Ishikawa (cell line): ENCODE results near the gene KIRREL3.

Experiments used
- CEBPB ChIP-seq: IDR thresholded peaks from 2 replicates; pipeline ENCODE4 v1.6.1; 2012
- CREB1 ChIP-seq: IDR thresholded peaks from 2 replicates; pipeline ENCODE4 v1.6.1; 2012; ENCODE audit warnings: low read depth
- EGR1 ChIP-seq: IDR thresholded peaks from 2 replicates; pipeline ENCODE4 v1.6.1; 2012
- EP300 ChIP-seq: IDR thresholded peaks from 2 replicates; pipeline ENCODE4 v1.6.1; 2012; ENCODE audit warnings: borderline replicate concordance
- FOXM1 ChIP-seq: IDR thresholded peaks from 2 replicates; pipeline ENCODE4 v1.6.1; 2012; ENCODE audit warnings: low read depth, borderline replicate concordance
- NFIC ChIP-seq: IDR thresholded peaks from 2 replicates; pipeline ENCODE4 v1.6.1; 2012
- RAD21 ChIP-seq: IDR thresholded peaks from 2 replicates; pipeline ENCODE4 v1.6.1; 2012; ENCODE audit warnings: low read depth
- TAF1 ChIP-seq: IDR thresholded peaks from 2 replicates; pipeline ENCODE4 v1.6.1; 2012; ENCODE audit warnings: low read depth, mild to moderate bottlenecking
- TCF12 ChIP-seq: IDR thresholded peaks from 2 replicates; pipeline ENCODE4 v1.6.1; 2012; ENCODE audit warnings: low read depth
- TEAD4 ChIP-seq: IDR thresholded peaks from 2 replicates; pipeline ENCODE4 v1.6.1; 2012
- YY1 ChIP-seq: IDR thresholded peaks from 2 replicates; pipeline ENCODE4 v1.6.1; 2012; ENCODE audit warnings: low read depth
- ZBTB7A ChIP-seq: IDR thresholded peaks from 2 replicates; pipeline ENCODE4 v1.6.1; 2012; ENCODE audit warnings: low read depth
- TF ChIP-seq, protein P1 (sequence below): IDR thresholded peaks from 2 replicates; pipeline ENCODE4 v1.6.1; 2012; ENCODE audit warnings: low read depth, mild to moderate bottlenecking
- TF ChIP-seq, protein P2 (sequence below): IDR thresholded peaks from 2 replicates; pipeline ENCODE4 v1.6.1; 2012
- TF ChIP-seq, protein P3 (sequence below): IDR thresholded peaks from 2 replicates; pipeline ENCODE4 v1.6.1; 2012

Gene KIRREL3

DNA sequence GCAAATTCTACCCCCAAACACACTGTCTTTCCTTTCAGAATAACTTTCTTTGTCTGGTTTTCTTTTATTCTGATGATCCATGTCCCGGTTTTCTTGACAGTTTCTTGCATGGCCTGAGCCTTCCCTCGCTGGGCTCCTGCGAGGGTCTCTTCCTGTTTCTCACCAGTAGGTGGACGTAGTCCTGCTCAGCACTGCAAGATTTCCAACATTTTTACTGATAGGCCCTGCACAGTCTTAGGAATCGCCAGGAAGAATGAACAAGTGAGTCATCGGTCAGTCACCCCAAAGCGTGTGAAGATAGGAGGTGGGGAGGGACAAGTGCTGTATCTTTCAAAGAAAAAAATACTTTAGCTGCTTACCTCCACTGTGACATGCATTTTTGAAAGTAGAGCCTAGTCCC, 16.9 kb upstream of the KIRREL3 start:
- TF ChIP-seq TAF1 = no peak
- TF ChIP-seq YY1 = no peak
- no peak for TF ChIP-seq TCF12
- TF ChIP-seq EGR1 = no peak
- TF ChIP-seq RAD21 = no peak
- no peak for TF ChIP-seq TEAD4
- no peak for TF ChIP-seq ZBTB7A
- TF ChIP-seq, protein P1, sequence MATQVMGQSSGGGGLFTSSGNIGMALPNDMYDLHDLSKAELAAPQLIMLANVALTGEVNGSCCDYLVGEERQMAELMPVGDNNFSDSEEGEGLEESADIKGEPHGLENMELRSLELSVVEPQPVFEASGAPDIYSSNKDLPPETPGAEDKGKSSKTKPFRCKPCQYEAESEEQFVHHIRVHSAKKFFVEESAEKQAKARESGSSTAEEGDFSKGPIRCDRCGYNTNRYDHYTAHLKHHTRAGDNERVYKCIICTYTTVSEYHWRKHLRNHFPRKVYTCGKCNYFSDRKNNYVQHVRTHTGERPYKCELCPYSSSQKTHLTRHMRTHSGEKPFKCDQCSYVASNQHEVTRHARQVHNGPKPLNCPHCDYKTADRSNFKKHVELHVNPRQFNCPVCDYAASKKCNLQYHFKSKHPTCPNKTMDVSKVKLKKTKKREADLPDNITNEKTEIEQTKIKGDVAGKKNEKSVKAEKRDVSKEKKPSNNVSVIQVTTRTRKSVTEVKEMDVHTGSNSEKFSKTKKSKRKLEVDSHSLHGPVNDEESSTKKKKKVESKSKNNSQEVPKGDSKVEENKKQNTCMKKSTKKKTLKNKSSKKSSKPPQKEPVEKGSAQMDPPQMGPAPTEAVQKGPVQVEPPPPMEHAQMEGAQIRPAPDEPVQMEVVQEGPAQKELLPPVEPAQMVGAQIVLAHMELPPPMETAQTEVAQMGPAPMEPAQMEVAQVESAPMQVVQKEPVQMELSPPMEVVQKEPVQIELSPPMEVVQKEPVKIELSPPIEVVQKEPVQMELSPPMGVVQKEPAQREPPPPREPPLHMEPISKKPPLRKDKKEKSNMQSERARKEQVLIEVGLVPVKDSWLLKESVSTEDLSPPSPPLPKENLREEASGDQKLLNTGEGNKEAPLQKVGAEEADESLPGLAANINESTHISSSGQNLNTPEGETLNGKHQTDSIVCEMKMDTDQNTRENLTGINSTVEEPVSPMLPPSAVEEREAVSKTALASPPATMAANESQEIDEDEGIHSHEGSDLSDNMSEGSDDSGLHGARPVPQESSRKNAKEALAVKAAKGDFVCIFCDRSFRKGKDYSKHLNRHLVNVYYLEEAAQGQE = no peak
- no peak for TF ChIP-seq CREB1
- TF ChIP-seq EP300 = no peak
- TF ChIP-seq, protein P2, sequence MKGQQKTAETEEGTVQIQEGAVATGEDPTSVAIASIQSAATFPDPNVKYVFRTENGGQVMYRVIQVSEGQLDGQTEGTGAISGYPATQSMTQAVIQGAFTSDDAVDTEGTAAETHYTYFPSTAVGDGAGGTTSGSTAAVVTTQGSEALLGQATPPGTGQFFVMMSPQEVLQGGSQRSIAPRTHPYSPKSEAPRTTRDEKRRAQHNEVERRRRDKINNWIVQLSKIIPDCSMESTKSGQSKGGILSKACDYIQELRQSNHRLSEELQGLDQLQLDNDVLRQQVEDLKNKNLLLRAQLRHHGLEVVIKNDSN = no peak
- TF ChIP-seq, protein P3, sequence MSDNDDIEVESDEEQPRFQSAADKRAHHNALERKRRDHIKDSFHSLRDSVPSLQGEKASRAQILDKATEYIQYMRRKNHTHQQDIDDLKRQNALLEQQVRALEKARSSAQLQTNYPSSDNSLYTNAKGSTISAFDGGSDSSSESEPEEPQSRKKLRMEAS = no peak
- TF ChIP-seq NFIC = no peak
- TF ChIP-seq CEBPB = no peak
- no peak for TF ChIP-seq FOXM1

DNA sequence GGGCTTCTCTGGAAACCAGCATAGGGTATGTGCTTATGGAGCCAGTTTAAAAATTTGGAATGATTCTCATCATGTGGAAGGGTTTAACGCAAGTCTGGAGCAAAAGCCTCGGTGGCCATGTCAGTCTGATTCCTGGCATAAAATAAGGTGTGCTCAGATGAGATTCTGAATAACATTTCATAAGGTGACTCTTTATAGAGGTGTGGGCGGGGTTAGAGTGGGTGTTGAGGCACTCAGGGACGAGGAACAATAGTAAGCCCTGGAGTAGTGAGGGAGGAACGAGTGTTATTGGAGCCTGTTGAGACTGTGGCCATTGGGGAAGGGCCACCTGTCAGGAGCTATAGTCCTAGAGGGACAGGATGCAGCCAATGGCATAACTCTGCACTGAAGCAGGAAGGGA, 13.0 kb upstream of the KIRREL3 start:
- TF ChIP-seq TEAD4 = no peak
- no peak for TF ChIP-seq ZBTB7A
- TF ChIP-seq, protein P3 = no peak
- TF ChIP-seq CREB1 = no peak
- no peak for TF ChIP-seq RAD21
- TF ChIP-seq TAF1 = no peak
- TF ChIP-seq, protein P1 = no peak
- no peak for TF ChIP-seq YY1

DNA sequence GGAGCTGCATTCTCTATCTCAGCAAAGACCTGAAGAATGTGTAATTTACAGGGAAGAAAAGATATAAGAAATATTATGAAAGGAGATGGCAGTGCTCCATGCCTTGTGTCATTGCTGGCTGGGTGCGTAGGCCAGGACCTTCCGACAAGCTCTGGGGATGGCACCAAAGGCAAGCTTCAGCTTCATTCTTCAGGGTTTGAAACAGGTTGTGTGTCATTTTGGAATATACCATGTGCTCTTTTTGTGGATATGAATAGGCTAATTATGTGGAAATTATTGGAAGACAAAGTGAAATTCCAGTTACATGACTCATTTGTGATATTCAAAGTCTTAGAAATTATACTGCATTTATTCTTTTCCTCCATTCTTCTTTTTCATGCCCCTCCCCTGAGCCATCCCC, 5.7 kb upstream of the KIRREL3 start:
- TF ChIP-seq TEAD4 = no peak
- TF ChIP-seq YY1 = no peak
- TF ChIP-seq, protein P3 = no peak
- TF ChIP-seq EP300 = no peak
- TF ChIP-seq CREB1 = no peak
- TF ChIP-seq RAD21 = no peak
- TF ChIP-seq TCF12 = no peak
- TF ChIP-seq, protein P2 = no peak
- TF ChIP-seq EGR1 = no peak
- TF ChIP-seq ZBTB7A = no peak
- TF ChIP-seq, protein P1 = no peak
- no peak for TF ChIP-seq TAF1
- TF ChIP-seq FOXM1 = no peak
- TF ChIP-seq CEBPB = no peak
- no peak for TF ChIP-seq NFIC

DNA sequence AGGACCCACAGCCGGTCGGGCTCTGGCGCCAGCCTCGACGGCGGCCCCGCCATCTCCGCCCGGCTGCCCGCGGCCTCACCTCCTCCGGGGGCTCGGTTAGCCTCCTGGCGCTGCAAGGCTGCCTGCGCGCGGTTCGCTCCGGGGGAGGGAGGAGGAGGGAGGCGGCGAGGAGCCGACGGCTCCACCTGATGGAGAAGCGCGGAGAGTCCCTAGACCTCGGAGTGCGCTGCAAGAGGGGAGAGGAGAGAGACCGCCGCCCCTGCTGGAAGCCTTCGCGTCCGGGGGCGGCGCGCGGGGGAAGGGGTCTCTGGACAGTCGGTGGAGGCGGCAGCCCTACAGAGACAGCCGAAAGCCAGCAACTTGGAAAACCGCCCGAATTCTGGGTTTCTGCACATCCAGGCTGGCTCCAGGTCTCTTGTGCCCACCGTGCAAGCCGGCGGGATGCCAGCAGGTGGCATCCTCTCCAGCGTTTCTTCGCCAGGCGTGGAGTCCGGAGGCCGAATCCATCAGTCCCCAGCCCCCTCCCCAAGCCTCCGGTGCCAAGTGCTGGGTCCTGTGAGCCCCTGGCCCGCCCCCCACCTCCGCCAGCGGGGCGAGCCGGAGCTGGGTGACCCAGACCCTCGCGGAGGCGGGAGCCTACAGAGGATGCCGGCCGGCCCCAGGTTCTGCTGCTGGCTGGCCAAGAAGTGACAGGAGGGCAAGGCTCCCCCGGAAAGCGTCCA, 2.9 kb upstream of the KIRREL3 start:
- TF ChIP-seq EP300 (no peak), CREB1 (no peak), FOXM1 (no peak), TCF12 (no peak), NFIC (no peak), YY1 (no peak), TEAD4 (no peak), RAD21 (no peak), EGR1 (no peak), ZBTB7A (no peak), CEBPB (no peak), TAF1 (no peak)
- TF ChIP-seq, protein P1 = no peak
- TF ChIP-seq, protein P2 = no peak
- TF ChIP-seq, protein P3 = no peak
